GM12878 (cell line): ENCODE results near the gene CCDC127. TPM values are rescaled to one million over a fixed set of nuclear protein-coding genes. Genes with fewer than 3 reads are reported as not detected.
"Not testable (repeated sequence)": the region's sequence is repeated elsewhere in the genome, so short reads cannot be mapped to it uniquely, and the experiment has no call there.

Experiments
- ATAC-seq: fragments of 200-7000 bp; cut with Tn5 transposase; 3 replicates; pipeline ENCODE4 v1.9.1; 2020; ENCODE audit warnings: mild to moderate bottlenecking, moderate library complexity
- BruUV-seq: library from RNA; stranded (reverse); fragments of 400-500 nt; replicated peaks from 2 replicates; lab custom pipeline; 2021; lab: Mats Ljungman, UMichigan
- CTCF ChIA-PET: fragments of 300-600 bp; sonication (Branson Sonifier 250); formaldehyde crosslinking; extraction: SDS; loops from one replicate; lab custom pipeline; 2021; ENCODE audit warnings: inconsistent platforms; lab: Yijun Ruan, JAX
- POLR2A ChIA-PET: fragments of 350-600 bp; formaldehyde crosslinking; extraction: SDS; loops from one replicate; lab custom pipeline; 2021; ENCODE audit warnings: inconsistent platforms; lab: Charles Lee
- RAD21 ChIA-PET: fragments of 300-600 bp; sonication (Branson Sonifier 250); formaldehyde crosslinking; loops from one replicate; lab custom pipeline; 2023; ENCODE audit warnings: antibody characterized with exemption; ENCODE audit not compliant: unreplicated experiment; lab: Charles Lee
- SMC1A ChIA-PET: fragments of 300-600 bp; sonication (Branson Sonifier 250); formaldehyde crosslinking; loops from one replicate; lab custom pipeline; 2023; ENCODE audit not compliant: unreplicated experiment, uncharacterized antibody; lab: Charles Lee
- DNase-seq: peaks from one replicate; pipeline ENCODE4 v3.0.0-alpha.2; 2011; ENCODE audit warnings: low read depth, low spot score
- FAIRE-seq: peaks from 3 replicates; lab custom pipeline; 2011; peaks lifted over from hg19 to GRCh38; lab: Jason Lieb, UNC
- H2AFZ ChIP-seq: 2 replicates; pipeline ENCODE4 v1.6.0; 2011; ENCODE audit warnings: low read depth, low read length, control low read depth; ENCODE audit not compliant: control insufficient read depth
- H3K27ac ChIP-seq: 2 replicates; pipeline ENCODE4 v1.5.1; 2011; ENCODE audit warnings: control low read depth; ENCODE audit not compliant: control insufficient read depth, insufficient read depth
- H3K27me3 ChIP-seq, 2 experiments: replicated peaks in 1 of 2; 2 replicates each; pipeline versions ENCODE4 v1.6.0 to v1.6.1; 2011; ENCODE audit warnings: low read length in 1 of 2; ENCODE audit not compliant: control insufficient read depth in 2 of 2, insufficient read depth in 2 of 2
- H3K36me3 ChIP-seq, 2 experiments: 2 replicates each; pipeline ENCODE4 v1.5.1; 2011; ENCODE audit warnings: low read length in 1 of 2; ENCODE audit not compliant: control insufficient read depth in 2 of 2, insufficient read depth in 2 of 2
- H3K4me1 ChIP-seq: 2 replicates; pipeline ENCODE4 v1.6.1; 2011; ENCODE audit warnings: mild to moderate bottlenecking, low read length, moderate library complexity, mixed read lengths; ENCODE audit not compliant: control insufficient read depth, insufficient read depth
- H3K4me2 ChIP-seq: 2 replicates; pipeline ENCODE4 v1.6.0; 2011; ENCODE audit warnings: control low read depth; ENCODE audit not compliant: control insufficient read depth, insufficient read depth
- H3K4me3 ChIP-seq: fragments of 200-600 bp; sonication (generic); 2 replicates; pipeline ENCODE4 v1.5.1; 2016
- H3K79me2 ChIP-seq: 2 replicates; pipeline ENCODE4 v1.6.0; 2011; ENCODE audit warnings: low read length; ENCODE audit not compliant: control insufficient read depth, insufficient read depth
- H3K9ac ChIP-seq: 2 replicates; pipeline ENCODE4 v1.8.0; 2011; ENCODE audit warnings: low read length, control low read depth, mixed read lengths; ENCODE audit not compliant: control insufficient read depth, insufficient read depth
- H3K9me3 ChIP-seq: replicated peaks from 3 replicates; pipeline ENCODE4 v1.5.1; 2011; ENCODE audit warnings: mild to moderate bottlenecking, low read length; ENCODE audit not compliant: control insufficient read depth, insufficient read depth
- H4K20me1 ChIP-seq: 2 replicates; pipeline ENCODE4 v1.6.0; 2011; ENCODE audit not compliant: control insufficient read depth, insufficient read depth
- KAT2A ChIP-seq: conservative IDR thresholded peaks from 2 replicates; pipeline ENCODE4 v1.6.1; 2011; ENCODE audit warnings: low read depth, low read length; ENCODE audit not compliant: control insufficient read depth
- NBN ChIP-seq: fragments of 450-650 bp; IDR thresholded peaks from 2 replicates; pipeline ENCODE4 v1.6.1; 2016
- SMARCA5 ChIP-seq: fragments of 450-650 bp; IDR thresholded peaks from 2 replicates; pipeline ENCODE4 v1.6.1; 2017; ENCODE audit warnings: mild to moderate bottlenecking
- ZBTB33 ChIP-seq: fragments of 450-650 bp; IDR thresholded peaks from 2 replicates; pipeline ENCODE4 v1.6.1; 2017; ENCODE audit warnings: mild to moderate bottlenecking
- ZZZ3 ChIP-seq: IDR thresholded peaks from 2 replicates; pipeline ENCODE4 v1.6.1; 2011; ENCODE audit warnings: low read depth; ENCODE audit not compliant: control insufficient read depth, insufficient read length
- WGBS: methylation state at CpG from one replicate; pipeline ENCODE4 v1.1.6; 2016; ENCODE audit warnings: low lambda C conversion rate; ENCODE audit not compliant: insufficient replicate concordance, insufficient coverage; ENCODE audit errors: missing lambda C conversion rate; 5-methylcytosine and 5-hydroxymethylcytosine counted together
- in situ Hi-C: fragments of 300-500 bp; cut with MboI; formaldehyde crosslinking; loops from 9 replicates; pipeline ENCODE4 v1.14.3; 2018; ENCODE audit warnings: mixed read lengths
- intact Hi-C: fragments of 100-400 bp; cut with micrococcal nuclease; formaldehyde crosslinking; loops from one replicate; pipeline ENCODE4 v1.14.2; 2022; ENCODE audit not compliant: unreplicated experiment
- polyA plus RNA-seq, 11 experiments: library from polyadenylated mRNA; depleted of rRNA in 4 of 11; unstranded in 6 of 11; stranded (reverse) in 5 of 11; fragments of >200 nt; fragmentation: Nextera tagmentation in 4 of 11; fragmentation: Illumina TruSeq in 1 of 11; extraction: Ambion mirVana in 4 of 11; extraction: Trizol in 1 of 11; gene quantifications; 1 replicate in 1 of 11; 2 replicates in 10 of 11; pipeline versions ENCODE4 v1.2.1 to v1.2.3, GENCODE V29; 2011 to 2016; ENCODE audit warnings: inconsistent platforms in 2 of 11, missing spikeins in 2 of 11, low read depth in 1 of 11
- total RNA-seq, 4 experiments: library from RNA; depleted of rRNA in 3 of 4; stranded (reverse); fragments of >200 nt in 3 of 4; fragmentation: Illumina TruSeq in 1 of 4; extraction: Trizol in 1 of 4; gene quantifications; 2 replicates each; pipeline versions ENCODE4 v1.2.1 to v1.2.3, GENCODE V29; 2013 to 2021

The CCDC127 gene
- total and polyA plus RNA-seq, 10 of the 15 experiments (the other 5 are each of a cell fraction or from before 2014, with no cell fraction given) = 1.9 to 6.9 (median 2.9) TPM

GRCh38 chr5:228886-229285 is 10.9 kb upstream of the CCDC127 start:
- intact Hi-C loops = no loop called here
- in situ Hi-C loops = no loop called here

GRCh38 chr5:227375-227774 is 9.4 kb upstream of the CCDC127 start:
- POLR2A ChIA-PET, H3K4me3 ChIP-seq, intact Hi-C loops, H3K27me3 ChIP-seq, RAD21 ChIA-PET, H3K4me1 ChIP-seq, H3K9me3 ChIP-seq, H3K9ac ChIP-seq, H2AFZ ChIP-seq, in situ Hi-C loops, FAIRE-seq, H4K20me1 ChIP-seq, ATAC-seq, SMC1A ChIA-PET, CTCF ChIA-PET, DNase-seq, BruUV-seq, H3K4me2 ChIP-seq, H3K27ac ChIP-seq: not testable (repeated sequence)
- H3K79me2 ChIP-seq = peaks cover 10% of the 10 kb centered on the region
- peaks cover 18 to 25% of the 10 kb centered on the region in 2 experiments for H3K36me3 ChIP-seq
- WGBS = 97% methylated on average over 17 of the region's 17 CpGs

More at GRCh38 chr5:228886-229285, 10.9 kb upstream of the CCDC127 start:
- DNase-seq (no peak), ATAC-seq (no peak), FAIRE-seq (no peak)
- Histone ChIP-seq H2AFZ (no peak overlapping the region), H3K27me3 (no peaks in the 10 kb centered on the region), H3K4me2 (no peak overlapping the region), H3K27ac (no peak overlapping the region), H3K9me3 (no peaks in the 10 kb centered on the region), H3K4me3 (no peak overlapping the region), H3K79me2 (no peaks in the 10 kb centered on the region), H3K36me3 (peaks cover 18 to 25% of the 10 kb centered on the region in 2 experiments), H3K9ac (no peak overlapping the region), H4K20me1 (no peaks in the 10 kb centered on the region), H3K4me1 (no peaks in the 10 kb centered on the region)
- TF ChIP-seq NBN = no peak
- TF ChIP-seq SMARCA5 = no peak
- TF ChIP-seq ZZZ3 = no peak
- TF ChIP-seq ZBTB33 = no peak
- TF ChIP-seq KAT2A = no peak
- SMC1A ChIA-PET = no interaction called here
- POLR2A ChIA-PET = no interaction called here
- no TSS peak for BruUV-seq
- 98% methylated on average over 3 of the region's 3 CpGs for WGBS
- CTCF ChIA-PET = no interaction called here
- RAD21 ChIA-PET = no interaction called here
